ENCODE measurements around the gene AATK.

The AATK gene

DNA sequence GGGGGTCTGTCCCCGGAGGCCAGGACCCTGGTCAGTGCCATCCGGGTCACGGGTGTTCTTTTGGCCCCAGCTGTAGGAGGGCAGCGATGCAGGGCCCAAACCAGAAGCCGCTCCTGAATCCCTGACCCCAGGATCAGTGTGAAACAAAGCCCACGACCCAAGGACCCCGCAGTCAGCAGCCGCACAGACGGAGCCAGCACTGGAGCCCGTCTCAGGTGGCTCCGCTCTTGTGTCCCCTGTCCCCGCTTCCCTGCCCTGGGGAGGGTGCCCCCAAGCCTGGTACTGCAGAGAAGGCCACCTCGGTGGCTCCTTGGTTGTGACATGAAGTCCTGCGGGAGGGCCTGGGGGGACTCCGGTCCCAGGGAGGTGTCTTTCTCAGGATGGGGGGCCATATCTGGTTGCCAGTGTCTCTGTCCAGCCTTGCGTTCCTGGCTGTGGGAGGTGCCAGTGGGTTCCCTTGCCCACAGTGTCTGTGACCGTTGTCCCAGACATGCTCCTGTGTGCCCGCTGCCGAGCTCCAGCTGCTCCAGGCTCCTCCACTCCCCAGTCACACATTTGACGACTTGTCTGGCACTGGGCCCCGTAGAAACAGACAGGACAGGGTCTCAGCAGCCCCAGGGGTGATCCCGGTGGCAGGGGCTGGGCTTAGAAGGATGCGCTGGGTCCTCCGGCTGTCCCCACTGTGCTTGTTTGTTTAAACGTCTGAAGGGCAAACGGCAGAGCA lies 97.4 kb downstream of the AATK start:
- DNase-seq (ENCODE audit: low spot score): no peak

DNA sequence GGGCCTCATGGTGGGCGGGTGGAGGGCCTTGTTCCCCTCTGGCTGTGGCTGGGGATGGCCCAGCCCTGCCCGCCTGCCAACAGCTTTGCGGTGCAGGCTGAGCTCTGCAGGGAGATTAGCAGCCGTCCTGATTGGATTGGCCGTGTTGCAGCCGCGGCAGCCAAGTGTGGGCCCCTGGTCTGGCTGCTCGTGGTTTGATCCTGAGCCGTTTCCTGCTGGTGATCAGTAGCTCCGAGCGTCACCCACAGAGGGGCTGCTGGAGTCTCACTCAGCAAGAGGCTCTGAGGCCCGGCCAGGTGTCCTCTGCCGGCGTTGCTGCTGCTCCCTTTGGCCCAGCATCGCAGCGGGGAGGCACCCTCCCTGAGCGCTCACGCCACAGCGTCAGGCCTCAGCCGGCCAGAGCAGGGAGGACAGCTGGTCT lies 98.6 kb downstream of the AATK start:
- no peak for DNase-seq (ENCODE audit: low spot score)
